Neutrophil (primary cell): Measurements from ENCODE around the gene FAM222B.
"Not testable (repeated sequence)": the region's sequence is repeated elsewhere in the genome, so short reads cannot be mapped to it uniquely, and the experiment has no call there.

Experiments used
- H3K27ac ChIP-seq: fragments of 200-600 bp; sonication (generic); 2 replicates; pipeline ENCODE4 v1.5.1; 2016; ENCODE audit warnings: mild to moderate bottlenecking, moderate library complexity
- H3K27me3 ChIP-seq: fragments of 200-600 bp; sonication (generic); 2 replicates; pipeline ENCODE4 v1.6.0; 2016; ENCODE audit warnings: mild to moderate bottlenecking
- H3K36me3 ChIP-seq: fragments of 200-600 bp; sonication (generic); 2 replicates; pipeline ENCODE4 v1.5.1; 2017
- H3K4me1 ChIP-seq, 2 experiments: fragments of 200-600 bp in 1 of 2; sonication (generic) in 1 of 2; 1 replicate in 1 of 2; 2 replicates in 1 of 2; pipeline versions ENCODE4 v1.5.1 to v1.6.1; 2013 to 2016; ENCODE audit warnings: low read depth in 1 of 2, low read length in 1 of 2, mild to moderate bottlenecking in 1 of 2, moderate library complexity in 1 of 2; ENCODE audit not compliant: control insufficient read depth in 1 of 2, insufficient read depth in 1 of 2
- H3K4me3 ChIP-seq, 2 experiments: fragments of 200-600 bp in 1 of 2; sonication (generic) in 1 of 2; 1 replicate in 1 of 2; 2 replicates in 1 of 2; pipeline ENCODE4 v1.5.1; 2013 to 2016; ENCODE audit warnings: low read depth in 1 of 2, low read length in 1 of 2, mild to moderate bottlenecking in 1 of 2, moderate library complexity in 1 of 2
- H3K9me3 ChIP-seq: fragments of 200-600 bp; sonication (generic); 2 replicates; pipeline ENCODE4 v1.5.1; 2016
- CTCF ChIP-seq: fragments of 200-600 bp; sonication (generic); IDR thresholded peaks from 2 replicates; pipeline ENCODE4 v1.5.1; 2016; ENCODE audit warnings: antibody characterized with exemption

Gene FAM222B

GRCh38 chr17:28792877-28793661, 49.5 kb downstream of the FAM222B start:
- Histone ChIP-seq H3K27me3 (no peaks in the 10 kb centered on the region), H3K4me1 (peaks cover 3% of the 10 kb centered on the region in 2 experiments), H3K4me3 (no peak overlapping the region), H3K9me3 (no peaks in the 10 kb centered on the region), H3K36me3 (no peaks in the 10 kb centered on the region), H3K27ac (no peak overlapping the region)
- TF ChIP-seq CTCF = no peak

- Histone ChIP-seq H3K36me3 (no peaks in the 10 kb centered on the region), H3K9me3 (no peaks in the 10 kb centered on the region), H3K4me1 (peaks cover 4 to 8% of the 10 kb centered on the region in 2 experiments), H3K27me3 (no peaks in the 10 kb centered on the region), H3K27ac (no peak overlapping the region), H3K4me3 (no peak overlapping the region)
- no peak for TF ChIP-seq CTCF
Measured at GRCh38 chr17:28788100-28788499, 54.5 kb downstream of the FAM222B start.

- no peak overlapping the region for H3K4me3 ChIP-seq
- no peak overlapping the region for H3K27ac ChIP-seq
- no peak for TF ChIP-seq CTCF
Measured at GRCh38 chr17:28783161-28783560, 59.4 kb downstream of the FAM222B start.

GRCh38 chr17:28779601-28780000, 63.0 kb downstream of the FAM222B start:
- not testable (repeated sequence) for H3K4me1 ChIP-seq, H3K36me3 ChIP-seq, H3K27me3 ChIP-seq, H3K4me3 ChIP-seq, H3K9me3 ChIP-seq, H3K27ac ChIP-seq

More at GRCh38 chr17:28783161-28783560, 59.4 kb downstream of the FAM222B start:
- H3K9me3 ChIP-seq = no peaks in the 10 kb centered on the region
- H3K27me3 ChIP-seq = no peaks in the 10 kb centered on the region
- no peaks in the 10 kb centered on the region for H3K36me3 ChIP-seq
- peaks cover 2 to 5% of the 10 kb centered on the region in 2 experiments for H3K4me1 ChIP-seq

GRCh38 chr17:28777178-28777577, 65.4 kb downstream of the FAM222B start:
- H3K27me3 ChIP-seq = no peaks in the 10 kb centered on the region
- H3K27ac ChIP-seq = no peak overlapping the region
- TF ChIP-seq CTCF = no peak
- no peaks in the 10 kb centered on the region for H3K9me3 ChIP-seq
- H3K36me3 ChIP-seq = no peaks in the 10 kb centered on the region
- H3K4me3 ChIP-seq = no peak overlapping the region
- peaks cover 0 to 7% of the 10 kb centered on the region in 2 experiments for H3K4me1 ChIP-seq

GRCh38 chr17:28774206-28774605, 68.4 kb downstream of the FAM222B start:
- no peaks in the 10 kb centered on the region for H3K9me3 ChIP-seq
- H3K4me3 ChIP-seq = no peak overlapping the region
- H3K27me3 ChIP-seq = no peaks in the 10 kb centered on the region
- no peaks in the 10 kb centered on the region for H3K36me3 ChIP-seq
- H3K4me1 ChIP-seq = peaks cover 0 to 7% of the 10 kb centered on the region in 2 experiments
- TF ChIP-seq CTCF = no peak
- no peak overlapping the region for H3K27ac ChIP-seq
